ENCODE data around the gene IQGAP1.
"Not testable (repeated sequence)": the region's sequence is repeated elsewhere in the genome, so short reads cannot be mapped to it uniquely, and the experiment has no call there.

Gene IQGAP1

DNA sequence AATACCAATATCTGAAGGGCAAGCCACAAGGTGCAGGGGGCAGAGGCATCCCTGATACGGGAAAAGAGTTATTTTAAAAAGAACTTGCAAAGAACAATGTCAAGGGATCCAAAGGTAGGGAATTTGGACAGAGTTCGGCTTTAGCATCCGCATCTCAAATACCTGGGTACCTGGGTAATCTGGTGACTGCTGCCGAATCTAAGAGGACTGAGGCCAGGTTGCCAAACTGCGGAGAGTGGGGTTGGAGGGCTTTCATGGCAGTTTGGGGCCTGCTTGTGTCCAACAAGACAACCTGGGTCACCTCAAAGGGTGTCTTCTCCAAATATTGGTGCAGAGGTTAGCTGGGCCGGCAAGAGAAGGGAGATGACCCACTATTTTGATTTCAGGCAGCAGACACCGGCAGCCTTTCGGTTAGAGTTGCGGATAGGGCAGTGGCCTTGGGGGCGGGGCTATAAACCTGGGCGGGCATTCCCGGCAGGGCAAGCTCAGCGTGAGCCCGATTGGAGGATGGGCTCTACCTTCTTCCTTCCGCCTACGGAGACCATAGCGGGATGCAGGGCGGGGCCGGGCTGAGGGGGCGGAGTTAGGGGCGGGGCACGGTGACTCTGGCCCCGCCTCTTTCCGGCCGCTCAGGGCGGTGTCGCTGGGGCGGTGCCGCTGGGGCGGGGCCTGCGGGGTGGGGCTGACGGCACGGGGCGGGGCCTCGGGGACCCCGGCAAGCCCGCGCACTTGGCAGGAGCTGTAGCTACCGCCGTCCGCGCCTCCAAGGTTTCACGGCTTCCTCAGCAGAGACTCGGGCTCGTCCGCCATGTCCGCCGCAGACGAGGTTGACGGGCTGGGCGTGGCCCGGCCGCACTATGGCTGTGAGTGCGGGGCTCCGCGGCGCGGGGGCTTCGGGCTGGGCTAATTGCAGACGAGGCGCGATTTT lies at the start of gene IQGAP1:
Gene IQGAP1, plus strand, starts transcription at position 709 of the 928 bp plus-strand sequence. Its CDS starts 100 bp downstream, at position 809.
- DNase-seq, result peak; percentile 99

- no peak for DNase-seq
Measured at GRCh38 chr15:90338532-90338931, 49.5 kb upstream of the IQGAP1 start.

GRCh38 chr15:90340345-90340744 lies 47.7 kb upstream of the IQGAP1 start:
- DNase-seq, result no peak

DNA sequence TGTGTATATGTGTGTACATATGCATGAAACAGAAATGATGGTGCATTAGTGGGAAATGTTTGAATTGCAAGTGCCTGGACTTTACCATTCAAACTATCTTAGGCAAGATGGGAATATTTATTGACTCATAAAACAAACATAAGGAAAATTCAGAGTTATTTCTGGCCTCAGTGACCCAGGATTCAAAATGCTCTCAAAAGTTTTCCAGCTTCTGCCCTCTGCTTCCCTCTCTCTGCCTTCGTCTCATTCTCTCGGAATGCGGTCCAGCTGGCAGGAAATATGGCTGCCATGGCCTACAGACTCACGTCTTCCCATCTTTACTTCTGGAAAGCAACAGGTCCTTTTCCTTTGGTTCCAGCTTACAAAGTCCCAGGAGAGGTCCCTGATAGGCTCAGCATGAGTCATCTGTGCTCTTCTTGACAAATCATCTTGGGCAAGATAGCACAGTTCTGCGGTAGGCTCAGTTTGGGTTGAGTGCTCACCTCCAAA lies 44.7 kb upstream of the IQGAP1 start:
- no peak for DNase-seq

DNA sequence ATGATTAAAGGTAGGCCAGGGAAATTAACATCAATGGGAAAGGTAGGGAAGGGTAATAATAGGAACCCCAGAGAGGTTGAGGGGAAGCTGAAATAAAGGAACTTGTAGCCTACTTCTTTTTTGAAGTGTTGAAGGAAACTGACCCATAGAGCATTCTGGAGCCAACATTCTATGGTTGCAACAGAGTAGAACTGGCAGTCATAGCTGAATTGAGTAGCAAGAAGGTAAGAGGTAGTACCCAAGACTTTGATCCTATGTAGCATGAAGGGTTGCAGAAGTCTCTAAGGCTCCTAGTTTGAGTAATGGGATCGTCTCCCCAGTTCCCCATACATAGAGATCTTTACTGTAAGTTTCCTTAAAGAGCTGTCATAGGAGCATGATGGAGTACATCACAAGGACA lies 43.4 kb upstream of the IQGAP1 start:
- no peak for DNase-seq

GRCh38 chr15:90345857-90346256 lies 42.2 kb upstream of the IQGAP1 start:
- DNase-seq, result no peak

GRCh38 chr15:90347431-90348065 lies 40.5 kb upstream of the IQGAP1 start:
- DNase-seq, result not testable (repeated sequence)

DNA sequence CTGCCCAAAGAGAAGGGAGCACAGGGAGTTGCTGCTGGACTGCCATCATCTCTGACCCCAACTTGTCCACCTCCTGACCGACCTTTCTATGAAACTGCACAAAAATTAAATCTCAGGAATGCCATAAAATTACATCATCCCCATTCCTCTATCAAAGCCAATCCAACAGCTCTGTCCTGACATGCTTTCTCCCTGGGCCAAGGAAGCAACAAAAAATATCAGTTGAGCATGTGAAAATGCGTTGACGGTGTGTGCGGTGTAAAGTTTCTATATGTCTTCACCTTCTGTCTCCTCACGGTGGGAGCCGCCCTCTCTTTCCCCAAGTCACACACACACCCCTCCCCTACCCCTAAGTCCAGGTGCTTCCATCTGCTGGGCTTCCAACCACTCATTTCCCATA lies 39.6 kb upstream of the IQGAP1 start:
- no peak for DNase-seq

DNA sequence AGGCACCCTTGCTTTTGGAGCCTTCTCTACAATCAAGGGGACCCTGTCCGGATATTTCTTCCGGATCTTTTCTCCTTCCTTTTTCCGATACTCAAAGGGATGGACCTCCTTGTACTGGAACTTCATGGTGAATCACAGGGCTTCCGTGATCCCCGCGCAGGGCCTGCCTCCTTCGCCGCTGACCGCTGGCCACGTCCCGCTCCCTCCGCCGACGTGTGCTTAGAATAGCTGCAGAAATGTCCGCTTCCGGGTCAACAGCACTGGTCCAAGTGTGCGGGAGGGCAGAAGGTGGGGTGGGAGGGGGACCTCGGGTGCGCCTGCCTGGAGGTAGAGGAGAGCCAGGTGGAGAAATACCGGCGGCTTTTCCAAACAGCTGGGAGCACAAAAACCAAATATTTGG lies 39.0 kb upstream of the IQGAP1 start:
- DNase-seq, result no peak

- DNase-seq, result no peak
Measured at GRCh38 chr15:90349821-90350220, 38.2 kb upstream of the IQGAP1 start.

DNA sequence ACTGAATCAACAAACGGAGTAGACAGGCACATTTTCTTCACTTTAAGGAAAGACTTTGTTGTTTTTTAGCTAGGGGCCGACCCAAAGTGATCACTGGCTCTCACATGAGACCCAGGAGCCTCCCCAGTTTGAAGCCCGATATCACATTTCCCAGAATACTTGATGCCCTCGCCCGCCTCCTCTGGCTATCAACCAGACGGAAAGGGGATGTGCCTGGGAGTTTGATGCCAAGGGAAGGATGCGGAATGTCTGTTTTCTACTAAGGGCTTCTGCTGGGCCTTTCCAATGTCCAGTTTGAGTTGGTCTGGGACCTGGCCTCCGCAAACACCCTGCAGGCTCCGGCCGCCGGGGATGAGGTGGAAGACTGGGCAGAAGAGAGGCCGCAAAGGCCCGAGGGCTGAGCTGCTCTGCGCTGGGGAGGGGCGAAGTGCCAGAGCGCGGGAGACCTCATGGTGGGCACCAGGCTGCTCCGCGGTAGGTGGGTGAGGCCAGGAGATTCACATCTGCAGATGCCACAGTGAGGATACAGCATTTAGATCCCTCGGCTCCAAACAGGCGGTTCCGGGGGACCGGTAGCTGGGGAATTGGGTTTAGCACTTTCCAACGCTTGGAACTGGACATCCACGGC lies 36.4 kb upstream of the IQGAP1 start:
- no peak for DNase-seq

GRCh38 chr15:90352107-90352893 lies 35.7 kb upstream of the IQGAP1 start, which contains the start of gene ZNF774:
Gene ZNF774 (plus strand): TSS chr15:90352284. CDS start chr15:90354661, 2,377 bp downstream.
- peak; percentile 93 for DNase-seq

- no peak for DNase-seq
Measured at GRCh38 chr15:90354986-90355385, 33.1 kb upstream of the IQGAP1 start.

GRCh38 chr15:90358124-90359033 lies 29.7 kb upstream of the IQGAP1 start:
- peak; percentile 33 for DNase-seq

DNA sequence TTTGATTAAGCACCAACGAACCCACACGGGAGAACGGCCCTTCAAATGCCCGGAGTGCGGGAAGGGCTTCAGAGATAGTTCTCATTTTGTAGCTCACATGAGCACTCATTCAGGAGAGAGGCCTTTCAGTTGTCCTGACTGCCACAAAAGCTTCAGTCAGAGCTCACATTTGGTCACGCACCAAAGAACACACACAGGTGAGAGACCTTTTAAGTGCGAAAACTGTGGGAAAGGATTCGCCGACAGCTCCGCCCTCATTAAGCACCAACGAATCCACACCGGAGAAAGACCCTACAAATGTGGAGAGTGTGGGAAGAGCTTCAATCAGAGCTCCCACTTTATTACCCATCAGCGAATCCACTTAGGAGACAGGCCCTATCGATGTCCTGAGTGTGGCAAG lies 27.3 kb upstream of the IQGAP1 start:
- no peak for DNase-seq

- no peak for DNase-seq
Measured at GRCh38 chr15:90362936-90363212, 25.2 kb upstream of the IQGAP1 start.

DNA sequence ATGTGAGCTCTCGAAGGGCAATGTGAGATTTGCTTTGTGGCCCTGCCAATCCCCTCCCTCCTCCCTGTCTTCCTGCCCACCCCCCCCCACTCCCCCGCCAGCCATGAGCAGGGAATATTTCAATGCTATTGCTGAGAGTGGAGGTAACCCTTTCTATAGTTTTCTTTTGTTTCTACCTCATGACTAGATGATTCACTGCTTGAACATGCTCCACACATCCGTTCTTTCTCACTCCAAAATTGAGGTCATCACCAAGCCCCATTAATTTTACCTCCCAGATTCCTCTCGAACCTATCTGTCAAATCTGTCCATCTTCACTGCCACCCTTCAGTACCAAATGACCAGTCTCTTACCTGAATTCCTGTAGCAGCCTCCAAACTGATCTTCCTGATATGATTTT lies 23.8 kb upstream of the IQGAP1 start:
- no peak for DNase-seq

- DNase-seq, result no peak
Measured at GRCh38 chr15:90365414-90366055, 22.5 kb upstream of the IQGAP1 start.

DNA sequence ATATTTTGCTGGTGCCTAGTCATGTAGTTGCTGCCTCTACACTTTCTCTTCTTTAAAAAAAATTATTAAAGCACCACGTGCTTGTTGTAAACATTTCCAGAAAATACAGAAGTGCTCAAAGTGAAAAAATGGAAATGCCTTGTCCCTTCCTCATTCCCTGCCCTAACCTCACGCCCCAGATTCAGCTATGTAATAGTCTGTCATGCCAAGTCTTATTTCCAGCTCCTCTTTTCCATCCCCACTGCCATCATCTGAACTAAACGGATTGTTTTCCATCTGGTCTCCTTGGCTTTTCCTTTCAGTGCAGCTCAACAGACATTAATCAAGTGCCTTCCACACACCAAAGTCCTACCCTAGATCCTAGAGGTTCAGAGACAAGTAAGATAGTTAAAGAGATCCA lies 20.5 kb upstream of the IQGAP1 start:
- no peak for DNase-seq

GRCh38 chr15:90375071-90375470 lies 13.0 kb upstream of the IQGAP1 start:
- DNase-seq, result no peak

GRCh38 chr15:90376789-90377188 lies 11.3 kb upstream of the IQGAP1 start:
- DNase-seq, result peak; percentile 58
